Measurements from ENCODE around the gene SPINK4.

DNA sequence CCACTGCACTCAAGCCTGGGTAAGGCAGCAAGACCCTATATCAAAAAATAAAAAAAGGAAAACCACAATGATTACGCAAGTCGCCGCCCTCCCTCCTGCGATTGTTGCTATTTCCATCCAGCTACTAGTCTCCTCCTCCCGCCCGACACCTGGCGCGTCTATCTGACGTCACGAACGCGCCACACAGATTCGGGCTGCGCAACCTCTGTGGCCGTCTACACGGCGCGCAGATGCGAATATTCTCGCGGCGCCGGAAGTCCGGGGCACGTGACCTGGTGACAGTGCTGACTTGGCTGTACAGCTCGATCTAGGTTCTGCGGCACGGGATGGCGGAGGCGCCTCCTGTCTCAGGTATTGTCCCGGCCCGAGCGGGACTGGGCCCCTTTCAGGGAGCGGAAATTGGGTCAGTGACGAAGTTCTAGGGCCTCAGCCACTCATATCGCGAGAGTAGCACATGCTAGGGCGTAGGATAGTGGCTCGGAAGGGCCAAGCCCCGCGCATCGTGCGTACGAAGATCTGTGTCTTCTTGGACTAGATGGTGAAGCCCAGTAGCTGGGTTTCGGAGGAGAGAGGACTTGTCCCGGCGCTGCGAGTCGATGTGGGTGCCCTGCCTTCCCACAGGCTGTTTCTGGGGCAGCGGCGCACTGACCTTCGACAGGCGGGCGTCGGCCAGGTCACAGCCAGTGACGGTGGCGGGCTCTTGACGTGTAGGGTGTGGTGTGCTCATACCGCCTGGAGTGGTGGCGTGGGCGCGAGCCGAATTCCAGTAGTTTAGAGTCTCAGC lies 50.5 kb downstream of the SPINK4 start, which contains the start of gene NFX1:
- TF ChIP-seq, protein P1, sequence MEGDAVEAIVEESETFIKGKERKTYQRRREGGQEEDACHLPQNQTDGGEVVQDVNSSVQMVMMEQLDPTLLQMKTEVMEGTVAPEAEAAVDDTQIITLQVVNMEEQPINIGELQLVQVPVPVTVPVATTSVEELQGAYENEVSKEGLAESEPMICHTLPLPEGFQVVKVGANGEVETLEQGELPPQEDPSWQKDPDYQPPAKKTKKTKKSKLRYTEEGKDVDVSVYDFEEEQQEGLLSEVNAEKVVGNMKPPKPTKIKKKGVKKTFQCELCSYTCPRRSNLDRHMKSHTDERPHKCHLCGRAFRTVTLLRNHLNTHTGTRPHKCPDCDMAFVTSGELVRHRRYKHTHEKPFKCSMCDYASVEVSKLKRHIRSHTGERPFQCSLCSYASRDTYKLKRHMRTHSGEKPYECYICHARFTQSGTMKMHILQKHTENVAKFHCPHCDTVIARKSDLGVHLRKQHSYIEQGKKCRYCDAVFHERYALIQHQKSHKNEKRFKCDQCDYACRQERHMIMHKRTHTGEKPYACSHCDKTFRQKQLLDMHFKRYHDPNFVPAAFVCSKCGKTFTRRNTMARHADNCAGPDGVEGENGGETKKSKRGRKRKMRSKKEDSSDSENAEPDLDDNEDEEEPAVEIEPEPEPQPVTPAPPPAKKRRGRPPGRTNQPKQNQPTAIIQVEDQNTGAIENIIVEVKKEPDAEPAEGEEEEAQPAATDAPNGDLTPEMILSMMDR (IDR thresholded peaks at IDR 0.05; ENCODE audit: low read depth, low read length, poor library complexity, severe bottlenecking), result no peak
- TF ChIP-seq EZH2phosphoT487 (IDR thresholded peaks at IDR 0.05; ENCODE audit: borderline replicate concordance, low read length), result no peak

Measured in DOHH2 (cell line).